Measurements from ENCODE around the gene RNF130.

RNF130 gene

GRCh38 chr5:179912951-179913350, 158.6 kb downstream of the RNF130 start:
- no peak for DNase-seq

GRCh38 chr5:179912386-179912785, 159.2 kb downstream of the RNF130 start:
- DNase-seq: no peak

GRCh38 chr5:179909224-179909623, 162.3 kb downstream of the RNF130 start:
- DNase-seq: no peak

DNA sequence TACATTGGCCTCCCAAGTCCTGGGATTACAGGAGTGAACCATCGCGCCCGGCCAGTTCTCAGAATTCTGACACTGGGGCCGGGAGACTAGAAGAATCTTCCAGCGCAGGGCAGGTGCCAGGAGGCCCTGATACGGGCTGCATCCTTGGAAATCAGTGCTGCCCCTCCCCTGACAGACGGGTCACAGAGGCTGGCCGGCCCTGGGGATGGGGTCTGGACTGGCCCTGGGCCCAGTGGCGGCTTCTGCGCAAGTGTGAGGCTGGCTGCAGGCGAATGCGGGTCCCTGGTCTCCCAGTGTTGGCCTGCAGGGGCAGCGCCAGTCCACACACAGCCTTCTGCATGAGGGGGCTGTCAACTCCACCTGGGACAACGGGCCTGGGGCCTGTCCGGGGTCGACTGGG, 163.0 kb downstream of the RNF130 start:
- no peak for DNase-seq

DNA sequence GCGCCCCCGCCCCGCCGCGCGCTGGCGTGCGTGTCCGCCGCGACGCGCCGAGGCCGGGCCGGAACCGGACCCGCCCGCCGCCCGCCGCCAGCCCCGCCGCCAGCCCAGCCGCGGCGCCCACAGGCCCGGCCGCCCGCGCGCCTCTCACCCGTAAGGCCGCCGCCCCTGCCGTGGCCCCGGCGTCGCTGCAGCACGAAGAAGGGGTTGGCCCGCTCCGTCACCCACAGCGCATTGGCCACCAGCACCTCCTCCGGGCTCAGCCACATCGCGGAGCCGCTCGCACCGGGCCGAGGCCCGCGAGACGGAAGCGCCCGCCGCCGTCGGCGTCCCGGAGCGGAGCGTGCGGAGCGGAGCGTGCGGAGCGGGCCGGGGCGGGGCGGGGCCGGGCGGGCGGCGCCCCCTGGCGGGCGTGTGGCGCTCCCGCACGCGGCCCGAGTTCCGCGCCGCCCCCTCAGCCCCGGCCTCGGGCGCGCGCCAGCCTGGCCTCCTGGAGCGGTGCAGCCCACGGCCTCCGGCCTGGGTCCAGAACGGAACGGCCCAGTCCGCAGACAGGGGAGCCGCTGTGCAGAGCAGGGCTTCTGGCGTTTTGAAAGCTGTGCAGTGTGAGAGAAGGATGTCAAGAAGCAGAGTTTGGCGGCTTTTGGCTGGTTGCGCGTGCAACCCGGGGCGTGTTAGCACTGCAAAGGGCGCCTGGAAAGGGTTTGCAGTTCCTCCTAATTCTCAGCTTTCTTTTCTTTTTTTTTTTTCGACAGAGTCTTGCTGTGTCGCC, 163.8 kb downstream of the RNF130 start, which contains the start of gene TBC1D9B:
Gene TBC1D9B (minus strand): TSS at position 342 of the 769 bp plus-strand sequence. CDS start 76 bp downstream, at position 266.
- DNase-seq: peak; percentile 76

DNA sequence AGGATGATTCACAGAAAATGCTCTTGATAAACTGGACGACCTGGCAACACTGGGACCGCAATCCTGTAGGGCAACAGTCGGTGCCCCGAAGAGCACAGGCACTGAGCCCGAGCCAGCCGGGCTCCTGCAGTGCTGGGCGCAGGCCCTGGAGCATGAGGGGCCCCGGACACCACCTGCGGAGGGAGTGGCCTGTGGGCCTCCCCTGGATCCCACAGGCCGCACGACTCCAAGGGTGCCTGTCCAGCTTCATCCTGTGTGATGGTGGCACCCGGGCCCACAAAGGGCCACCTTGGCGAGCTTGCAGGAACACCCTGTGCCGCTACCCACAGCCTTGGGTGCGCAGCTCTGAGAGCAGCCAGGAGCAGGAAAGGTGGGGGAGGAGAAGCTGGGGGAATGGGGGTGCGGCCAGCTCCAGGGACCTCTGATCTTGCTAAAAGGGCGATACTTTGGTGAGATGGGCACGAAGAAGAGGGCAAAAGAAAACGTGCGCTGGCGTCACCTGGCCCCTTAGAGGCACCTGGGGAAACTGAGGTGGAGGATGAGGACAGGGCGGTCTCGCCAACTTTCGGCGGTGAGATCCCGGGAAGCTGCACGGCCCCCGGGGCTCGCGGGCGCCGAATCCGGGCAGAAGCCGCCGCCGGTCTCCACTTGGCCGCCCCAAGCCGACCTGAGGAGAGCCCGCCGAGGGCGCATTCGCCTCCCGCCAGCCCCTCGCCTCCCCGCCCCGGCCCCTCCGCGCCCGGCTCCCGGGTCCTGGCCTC, 164.6 kb downstream of the RNF130 start:
- no peak for DNase-seq

- DNase-seq: no peak
Observed at GRCh38 chr5:179906294-179906794, 165.2 kb downstream of the RNF130 start.

DNA sequence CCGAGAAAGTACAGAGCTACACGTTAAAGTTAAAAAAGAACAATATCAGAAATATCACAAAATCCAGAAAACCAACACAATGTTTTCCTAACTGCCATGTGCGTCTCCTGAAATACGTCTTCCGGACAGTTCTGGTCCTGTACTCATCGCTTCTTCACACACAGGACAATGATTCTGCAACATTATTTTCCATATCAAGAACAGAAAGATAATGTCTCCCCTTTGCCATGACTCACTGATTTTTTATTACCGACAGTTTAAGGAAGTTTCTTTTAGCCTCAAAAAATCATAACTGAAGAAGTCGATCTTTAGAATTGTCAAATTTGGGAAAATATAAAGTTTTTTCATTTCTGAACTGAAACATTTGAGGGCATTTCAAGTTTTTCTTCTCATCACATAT, 166.4 kb downstream of the RNF130 start:
- DNase-seq: no peak
